Gastroesophageal sphincter (tissue), 4 donors: ENCODE measurements around the gene RAB5IF. TPM values are rescaled to one million over a fixed set of nuclear protein-coding genes. Genes with fewer than 3 reads are reported as not detected.

Source experiments
- ATAC-seq: fragments of 150-250 bp; one replicate; pipeline ENCODE4 v1.9.1; 2016; ENCODE audit warnings: mild to moderate bottlenecking, moderate library complexity
- H3K27ac ChIP-seq, 4 donors: fragments of 200-600 bp; sonication (generic) in 3 of 4; 1 replicate in 3 of 4; 2 replicates in 1 of 4; pipeline ENCODE4 v1.5.1; 2016 to 2019
- H3K27me3 ChIP-seq: fragments of 200-600 bp; sonication (generic); one replicate; pipeline ENCODE4 v1.5.1; 2019
- H3K36me3 ChIP-seq, 2 donors: fragments of 200-600 bp; sonication (generic); one replicate each; pipeline ENCODE4 v1.5.1; 2019; ENCODE audit warnings: control low read depth in 1 of 2
- H3K4me1 ChIP-seq, 3 donors: fragments of 200-600 bp; sonication (generic); 1 replicate in 2 of 3; 2 replicates in 1 of 3; pipeline ENCODE4 v1.5.1; 2016 to 2019; ENCODE audit warnings: control low read depth in 2 of 3
- H3K4me3 ChIP-seq, 2 donors: fragments of 200-600 bp; sonication (generic); one replicate each; pipeline ENCODE4 v1.5.1; 2019; ENCODE audit warnings: mild to moderate bottlenecking in 1 of 2, moderate library complexity in 1 of 2
- H3K9me3 ChIP-seq, 3 donors: fragments of 200-600 bp; sonication (generic); one replicate each; pipeline ENCODE4 v1.5.1; 2017 to 2019; ENCODE audit warnings: control low read depth in 2 of 3
- CTCF ChIP-seq, 4 experiments: fragments of 200-600 bp in 2 of 4; fragments of 450-650 bp in 2 of 4; sonication (generic) in 1 of 4; IDR thresholded peaks; one replicate each; pipeline ENCODE4 v1.5.1; 2017 to 2019; ENCODE audit warnings: antibody characterized with exemption in 4 of 4, mild to moderate bottlenecking in 2 of 4, moderate library complexity in 2 of 4
- EP300 ChIP-seq: sonication (generic); formaldehyde crosslinking; IDR thresholded peaks from one replicate; pipeline ENCODE4 v1.6.1; 2017; ENCODE audit warnings: antibody characterized with exemption, mild to moderate bottlenecking
- POLR2A ChIP-seq, 2 donors: fragments of 450-650 bp; IDR thresholded peaks; one replicate each; pipeline ENCODE4 v1.6.1; 2017; ENCODE audit warnings: antibody characterized with exemption in 2 of 2, mild to moderate bottlenecking in 2 of 2, moderate library complexity in 1 of 2
- POLR2AphosphoS5 ChIP-seq: sonication (generic); formaldehyde crosslinking; IDR thresholded peaks from one replicate; pipeline ENCODE4 v1.6.1; 2017; ENCODE audit warnings: antibody characterized with exemption
- WGBS, 2 donors: methylation state at CpG; one replicate each; pipeline ENCODE4 v1.1.5; 2018; ENCODE audit warnings: low coverage in 1 of 2; 5-methylcytosine and 5-hydroxymethylcytosine counted together
- total RNA-seq, 4 donors: library from RNA; depleted of rRNA; stranded (reverse); fragments of >200 nt; gene quantifications; one replicate each; pipeline ENCODE4 v1.1.0, GENCODE V29; 2016

The RAB5IF gene
- total RNA-seq, 4 donors from 2014 or later: 66.3 to 100 (median 78.9) TPM

DNA sequence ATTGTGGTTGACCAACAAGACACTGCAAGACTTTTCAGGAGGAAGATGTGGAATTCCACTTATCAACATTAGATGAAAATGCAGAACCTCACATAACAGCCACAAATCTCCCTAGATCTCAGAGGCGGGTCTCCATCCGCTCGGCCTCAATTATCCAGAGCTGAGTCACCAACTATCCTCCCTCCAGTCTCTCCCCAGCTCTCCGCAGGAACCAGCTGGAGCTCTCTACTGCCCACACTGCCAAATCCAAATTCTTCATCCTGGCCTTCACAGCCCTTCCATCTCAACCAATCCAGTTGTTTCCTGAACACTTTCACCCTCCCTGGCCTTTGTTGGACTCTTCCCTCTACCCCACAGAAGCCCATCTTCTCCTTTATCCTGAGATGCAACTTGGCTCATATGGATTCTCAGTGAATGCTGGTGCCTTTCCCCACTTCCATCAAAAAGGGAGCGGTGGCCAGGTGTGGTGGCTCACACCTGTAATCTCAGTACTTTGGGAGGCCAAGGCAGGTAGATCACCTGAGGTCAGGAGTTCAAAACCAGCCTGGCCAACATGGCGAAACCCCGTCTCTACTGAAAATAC, 35.6 kb upstream of the RAB5IF start:
- WGBS, 2 donors: 40 to 58% methylated on average over 2 to 4 of the region's 7 CpGs
- H3K27me3 ChIP-seq: no peaks in the 10 kb centered on the region
- H3K36me3 ChIP-seq: no peaks in the 10 kb centered on the region
- H3K4me3 ChIP-seq: no peak overlapping the region
- TF ChIP-seq CTCF (IDR thresholded peaks at IDR 0.05) (no peak), POLR2AphosphoS5 (no peak), EP300 (no peak)
- no peak for ATAC-seq
- H3K27ac ChIP-seq: no peak overlapping the region
- H3K9me3 ChIP-seq: no peaks in the 10 kb centered on the region
- H3K4me1 ChIP-seq: peaks cover 0 to 30% (median 8%) of the 10 kb centered on the region in 3 donors

GRCh38 chr20:36571564-36572504, 33.7 kb upstream of the RAB5IF start:
- H3K4me1 ChIP-seq: peaks cover 0 to 47% (median 15%) of the 10 kb centered on the region in 3 donors
- H3K4me3 ChIP-seq: no peak overlapping the region
- H3K9me3 ChIP-seq: no peaks in the 10 kb centered on the region
- 56 to 69% methylated on average over 6 to 12 of the region's 17 CpGs for WGBS, 2 donors
- H3K27ac ChIP-seq: peak overlapping the region in 3 of 4 donors; percentile 87 to 96 (median 94)
- TF ChIP-seq CTCF (IDR thresholded peaks at IDR 0.05): no peak
- TF ChIP-seq EP300: no peak
- no peak for TF ChIP-seq POLR2AphosphoS5
- no peak for TF ChIP-seq POLR2A (IDR thresholded peaks at IDR 0.05)
- no peaks in the 10 kb centered on the region for H3K36me3 ChIP-seq
- no peaks in the 10 kb centered on the region for H3K27me3 ChIP-seq
- no peak for ATAC-seq

DNA sequence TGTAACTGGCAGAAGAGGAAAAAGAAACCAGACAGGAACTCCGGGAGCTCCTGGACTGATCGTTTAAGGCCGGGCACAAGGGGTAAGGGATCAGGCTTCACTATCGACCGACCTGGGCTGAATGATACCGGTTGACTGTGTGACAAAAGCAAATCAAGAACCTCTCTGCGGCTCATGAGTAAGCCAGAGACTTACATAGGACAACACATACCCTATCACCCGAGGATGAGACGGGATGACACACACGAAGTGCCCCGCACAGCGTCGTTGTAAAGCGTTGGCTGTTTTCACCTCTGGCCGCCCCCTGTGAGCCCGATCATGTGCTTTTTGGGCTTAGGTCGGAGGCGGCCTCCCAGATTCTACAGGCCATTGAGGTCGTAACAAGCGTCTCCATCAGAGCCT, 32.9 kb upstream of the RAB5IF start:
- H3K36me3 ChIP-seq: no peaks in the 10 kb centered on the region
- H3K4me3 ChIP-seq: peak overlapping the region; percentile 69 to 93
- 25% methylated on average over 14 of the region's 20 CpGs; no CpG with 5 or more reads in 1 of the 2 donors for WGBS, 2 donors
- no peak for ATAC-seq
- H3K27ac ChIP-seq: peak overlapping the region; percentile 60 to 96 (median 90)
- no peaks in the 10 kb centered on the region for H3K9me3 ChIP-seq
- peaks cover 0 to 47% (median 15%) of the 10 kb centered on the region in 3 donors for H3K4me1 ChIP-seq
- H3K27me3 ChIP-seq: no peaks in the 10 kb centered on the region
- TF ChIP-seq CTCF (IDR thresholded peaks at IDR 0.05): no peak
- no peak for TF ChIP-seq EP300

- H3K4me1 ChIP-seq: peaks cover 0 to 47% (median 15%) of the 10 kb centered on the region in 3 donors
- H3K4me3 ChIP-seq: peak within 1 kb of the TSS; percentile 69 to 93
- no peaks in the 10 kb centered on the region for H3K27me3 ChIP-seq
- TF ChIP-seq CTCF (IDR thresholded peaks at IDR 0.05) (no peak), EP300 (no peak), POLR2AphosphoS5 (peak; percentile 47), POLR2A (IDR thresholded peaks at IDR 0.05) (peak in 1 of 2 donors; percentile 34)
- no peaks in the 10 kb centered on the region for H3K9me3 ChIP-seq
- ATAC-seq: peak; percentile 89
- no peaks in the 10 kb centered on the region for H3K36me3 ChIP-seq
- H3K27ac ChIP-seq: peak within 1 kb of the TSS; percentile 60 to 96 (median 90)
- no CpG with 5 or more reads among the region's 80 CpGs for WGBS, 2 donors
These were observed 32.3 kb upstream of the RAB5IF start, which contains the start of gene TGIF2 for GRCh38 chr20:36573103-36573797. Gene TGIF2 (plus strand): TSS chr20:36573597. CDS start chr20:36578775, 5,178 bp downstream.
